GM21367 (cell line): ENCODE data around the gene PTCD2.

Experiments used
- ATAC-seq: cut with Tn5 transposase; IDR thresholded peaks from one replicate; pipeline ENCODE4 v1.9.1; 2021; ENCODE audit not compliant: unreplicated experiment

Gene PTCD2

DNA sequence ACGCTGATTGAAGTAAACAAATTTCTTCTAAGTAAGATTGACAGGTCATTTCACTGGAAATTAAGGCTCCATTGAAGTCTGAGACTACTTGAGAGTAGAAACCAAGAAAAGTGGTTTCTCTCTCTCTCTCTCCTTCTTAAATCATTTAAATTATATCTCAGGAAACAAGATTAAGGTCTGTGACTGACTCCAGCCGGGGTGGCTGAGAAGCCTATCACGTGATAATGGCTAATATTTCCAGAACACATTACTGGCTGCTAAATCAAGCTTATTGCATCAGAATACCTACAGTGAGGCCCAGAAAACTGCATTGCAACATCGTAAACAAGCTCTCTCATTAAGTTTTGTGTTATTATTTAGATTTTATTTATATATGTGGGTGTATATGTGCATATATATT is 88.4 kb downstream of the PTCD2 start:
- ATAC-seq, result no peak

DNA sequence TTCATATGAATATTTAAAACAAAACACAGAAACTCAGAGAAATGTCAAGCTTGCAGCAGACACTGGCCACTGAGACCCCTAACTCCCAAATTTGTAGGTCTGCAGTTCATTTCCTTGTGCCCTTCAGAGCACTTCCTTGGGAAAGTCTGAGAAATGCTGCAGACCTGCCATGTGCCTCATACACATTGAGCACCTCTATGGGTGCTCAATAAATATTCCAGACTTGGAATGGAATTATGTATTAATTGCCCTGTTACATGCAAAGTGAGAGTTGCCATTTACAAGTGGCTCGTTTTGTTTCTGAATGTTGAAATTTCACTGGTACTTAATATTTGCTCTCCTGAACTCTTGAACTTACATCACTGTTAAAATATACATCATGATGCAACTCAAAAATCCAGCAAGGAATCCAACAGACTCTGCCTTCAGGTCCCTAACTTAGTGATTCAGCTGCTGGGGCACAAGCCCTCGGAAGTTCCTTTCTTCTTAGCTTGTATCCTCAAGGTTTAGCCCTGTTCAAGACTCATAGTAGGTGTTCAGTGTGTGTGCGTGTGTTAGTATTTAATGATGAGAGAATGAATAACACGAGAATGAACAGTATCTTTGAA is 90.6 kb downstream of the PTCD2 start:
- no peak for ATAC-seq

DNA sequence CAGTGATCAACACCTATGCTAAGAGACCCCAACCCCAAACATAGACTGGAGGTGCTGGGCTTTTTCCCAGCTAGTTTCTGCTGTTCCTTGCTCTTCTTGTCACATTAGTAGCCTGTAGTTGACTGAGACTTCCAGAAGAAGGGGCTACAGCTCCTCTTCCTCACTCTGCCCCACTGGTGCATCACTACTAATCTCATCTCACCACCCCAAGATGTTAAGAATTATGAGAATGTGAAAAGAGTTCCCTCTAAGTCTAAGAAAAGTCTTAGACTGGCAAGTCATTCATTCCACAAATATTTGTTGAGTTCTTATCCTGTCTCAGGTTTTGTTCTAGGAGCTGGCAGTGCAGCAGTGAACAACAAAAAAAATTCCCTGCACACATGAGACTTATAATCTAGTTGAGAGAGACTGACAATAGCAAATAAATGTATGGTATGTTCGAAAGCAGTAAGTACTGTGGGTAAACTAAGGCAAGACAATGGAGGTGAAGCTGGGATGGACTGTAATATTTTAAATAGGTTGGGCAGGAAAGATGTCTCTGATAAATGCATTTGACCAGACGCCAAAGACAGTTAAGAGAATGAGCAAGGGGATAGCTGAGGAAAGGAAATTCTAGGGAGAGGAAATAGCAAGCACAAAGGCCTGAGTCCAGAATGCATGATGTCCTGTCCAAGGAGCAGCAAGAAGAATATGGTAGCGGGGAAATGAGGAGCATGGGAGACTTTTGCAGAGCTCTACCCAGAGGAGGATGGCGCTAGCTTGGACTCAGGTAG is 92.3 kb downstream of the PTCD2 start:
- ATAC-seq, result no peak

DNA sequence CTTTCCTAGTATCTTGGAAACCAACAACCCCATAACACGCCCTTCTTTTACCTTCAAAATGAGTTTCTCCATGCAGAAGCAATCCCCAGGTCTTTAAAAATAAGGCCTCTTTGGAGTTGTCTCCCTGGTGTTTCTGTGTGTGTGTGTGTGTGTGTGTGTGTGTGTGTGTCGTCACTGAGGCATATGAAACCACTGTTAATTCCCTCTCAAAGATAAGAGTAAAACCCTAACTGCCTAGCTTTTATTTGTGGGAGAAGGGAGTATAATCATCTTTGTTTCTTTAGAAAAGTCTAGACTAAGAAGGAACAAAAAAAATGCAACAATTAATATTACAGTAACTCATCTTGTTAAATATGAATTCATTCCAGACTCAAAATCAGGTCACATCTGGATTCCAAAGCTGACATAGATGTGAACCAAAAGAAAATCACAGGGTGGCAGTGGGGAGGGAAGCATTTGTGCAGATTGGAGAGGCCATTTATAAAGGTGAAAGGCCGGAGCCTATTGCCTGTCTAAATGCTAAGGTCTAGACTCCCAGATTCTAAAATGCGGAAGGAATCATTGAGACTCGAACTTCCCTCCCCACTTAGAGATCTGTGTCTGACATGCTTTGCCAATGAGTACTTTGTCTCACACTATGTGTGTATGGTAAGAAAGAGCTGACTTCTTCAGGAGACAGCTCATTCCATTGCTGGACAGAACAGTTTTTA is 95.6 kb downstream of the PTCD2 start:
- no peak for ATAC-seq

GRCh38 chr5:72417333-72418062 is 97.3 kb downstream of the PTCD2 start:
- no peak for ATAC-seq
